Tibial nerve (tissue), 4 donors: Measurements from ENCODE around the gene CPT1B. TPM values are rescaled to one million over a fixed set of nuclear protein-coding genes. Genes with fewer than 3 reads are reported as not detected.

Experiments used
- DNase-seq, 2 donors: peaks; one replicate each; pipeline ENCODE4 v3.0.0-alpha.2; 2019; ENCODE audit warnings: low spot score in 2 of 2
- H3K27ac ChIP-seq, 4 donors: fragments of 200-600 bp; sonication (generic) in 3 of 4; one replicate each; pipeline ENCODE4 v1.5.1; 2017 to 2019; ENCODE audit warnings: mild to moderate bottlenecking in 1 of 4
- H3K27me3 ChIP-seq, 2 donors: fragments of 200-600 bp; sonication (generic) in 1 of 2; one replicate each; pipeline versions ENCODE4 v1.5.1 to v1.6.0; 2017 to 2019
- H3K36me3 ChIP-seq, 3 donors: fragments of 200-600 bp; sonication (generic); one replicate each; pipeline ENCODE4 v1.5.1; 2018 to 2019
- H3K4me1 ChIP-seq, 4 donors: fragments of 200-600 bp; sonication (generic) in 3 of 4; one replicate each; pipeline ENCODE4 v1.5.1; 2017 to 2019
- H3K4me3 ChIP-seq, 4 donors: fragments of 200-600 bp; sonication (generic) in 3 of 4; one replicate each; pipeline ENCODE4 v1.5.1; 2017 to 2019; ENCODE audit warnings: mild to moderate bottlenecking in 1 of 4, moderate library complexity in 1 of 4
- H3K9me3 ChIP-seq, 4 donors: fragments of 200-600 bp; sonication (generic) in 3 of 4; one replicate each; pipeline ENCODE4 v1.5.1; 2017 to 2019
- EP300 ChIP-seq, 2 donors: sonication (generic); formaldehyde crosslinking; IDR thresholded peaks; one replicate each; pipeline ENCODE4 v1.6.1; 2017; ENCODE audit warnings: antibody characterized with exemption in 2 of 2, mild to moderate bottlenecking in 1 of 2
- POLR2A ChIP-seq, 2 donors: fragments of 450-650 bp; IDR thresholded peaks; one replicate each; pipeline ENCODE4 v1.6.1; 2017; ENCODE audit warnings: antibody characterized with exemption in 2 of 2, mild to moderate bottlenecking in 2 of 2, moderate library complexity in 2 of 2
- WGBS, 2 donors: methylation state at CpG; one replicate each; pipeline ENCODE4 v1.1.5; 2018; 5-methylcytosine and 5-hydroxymethylcytosine counted together
- total RNA-seq, 4 donors: library from RNA; depleted of rRNA; stranded (reverse); fragments of >200 nt; gene quantifications; one replicate each; pipeline ENCODE4 v1.1.0, GENCODE V29; 2016
- TF ChIP-seq, protein P1 (sequence below), 5 experiments: fragments of 200-600 bp in 3 of 5; fragments of 450-650 bp in 2 of 5; sonication (generic) in 3 of 5; IDR thresholded peaks; one replicate each; pipeline ENCODE4 v1.5.1; 2016 to 2019; ENCODE audit warnings: antibody characterized with exemption in 5 of 5, mild to moderate bottlenecking in 3 of 5, moderate library complexity in 2 of 5

CPT1B gene
- total RNA-seq, 4 donors from 2014 or later: 7.2 to 22.6 (median 15.1) TPM

DNA sequence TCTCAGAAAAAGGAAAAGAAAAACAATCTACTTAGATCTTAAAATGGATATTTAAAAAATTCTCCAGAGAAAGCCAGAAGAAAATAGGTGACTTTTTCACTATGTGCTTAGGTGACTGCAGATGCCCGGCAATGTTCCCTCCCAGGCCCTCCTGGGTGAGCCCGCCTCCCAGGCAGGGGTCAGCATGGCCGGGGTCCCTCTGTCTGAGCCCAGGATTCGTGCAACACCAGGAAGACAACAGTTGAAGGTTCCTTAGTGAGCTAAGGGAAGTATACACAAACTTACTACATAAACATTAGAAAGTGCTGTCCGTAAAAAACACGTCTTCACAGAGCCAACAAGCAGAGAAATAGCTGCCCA is 33.9 kb upstream of the CPT1B start:
- Histone ChIP-seq H3K9me3 (no peaks in the 10 kb centered on the region), H3K4me3 (no peak overlapping the region), H3K27ac (no peak overlapping the region), H3K4me1 (no peaks in the 10 kb centered on the region), H3K27me3 (peaks cover 0 to 60% of the 10 kb centered on the region in 2 donors), H3K36me3 (no peaks in the 10 kb centered on the region)
- TF ChIP-seq, protein P1, sequence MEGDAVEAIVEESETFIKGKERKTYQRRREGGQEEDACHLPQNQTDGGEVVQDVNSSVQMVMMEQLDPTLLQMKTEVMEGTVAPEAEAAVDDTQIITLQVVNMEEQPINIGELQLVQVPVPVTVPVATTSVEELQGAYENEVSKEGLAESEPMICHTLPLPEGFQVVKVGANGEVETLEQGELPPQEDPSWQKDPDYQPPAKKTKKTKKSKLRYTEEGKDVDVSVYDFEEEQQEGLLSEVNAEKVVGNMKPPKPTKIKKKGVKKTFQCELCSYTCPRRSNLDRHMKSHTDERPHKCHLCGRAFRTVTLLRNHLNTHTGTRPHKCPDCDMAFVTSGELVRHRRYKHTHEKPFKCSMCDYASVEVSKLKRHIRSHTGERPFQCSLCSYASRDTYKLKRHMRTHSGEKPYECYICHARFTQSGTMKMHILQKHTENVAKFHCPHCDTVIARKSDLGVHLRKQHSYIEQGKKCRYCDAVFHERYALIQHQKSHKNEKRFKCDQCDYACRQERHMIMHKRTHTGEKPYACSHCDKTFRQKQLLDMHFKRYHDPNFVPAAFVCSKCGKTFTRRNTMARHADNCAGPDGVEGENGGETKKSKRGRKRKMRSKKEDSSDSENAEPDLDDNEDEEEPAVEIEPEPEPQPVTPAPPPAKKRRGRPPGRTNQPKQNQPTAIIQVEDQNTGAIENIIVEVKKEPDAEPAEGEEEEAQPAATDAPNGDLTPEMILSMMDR (IDR thresholded peaks at IDR 0.05): no peak
- TF ChIP-seq EP300 (IDR thresholded peaks at IDR 0.05) (no peak), POLR2A (IDR thresholded peaks at IDR 0.05) (no peak)
- no peak for DNase-seq
- 46 to 51% methylated on average over 6 of the region's 6 CpGs for WGBS, 2 donors

GRCh38 chr22:50611341-50612060 is 33.3 kb upstream of the CPT1B start:
- H3K4me3 ChIP-seq: no peak overlapping the region
- 89% methylated on average over 25 to 26 of the region's 26 CpGs for WGBS, 2 donors
- no peak for DNase-seq
- TF ChIP-seq POLR2A (IDR thresholded peaks at IDR 0.05) (no peak), EP300 (IDR thresholded peaks at IDR 0.05) (no peak)
- TF ChIP-seq, protein P1 (IDR thresholded peaks at IDR 0.05): no peak
- peaks cover 0 to 3% (median 0%) of the 10 kb centered on the region in 3 donors for H3K36me3 ChIP-seq
- no peak overlapping the region for H3K27ac ChIP-seq
- H3K4me1 ChIP-seq: no peaks in the 10 kb centered on the region
- no peaks in the 10 kb centered on the region for H3K9me3 ChIP-seq
- peaks cover 0 to 67% of the 10 kb centered on the region in 2 donors for H3K27me3 ChIP-seq

GRCh38 chr22:50610581-50610980 is 32.4 kb upstream of the CPT1B start:
- Histone ChIP-seq H3K27me3 (peaks cover 0 to 69% of the 10 kb centered on the region in 2 donors), H3K36me3 (peaks cover 0 to 12% (median 0%) of the 10 kb centered on the region in 3 donors), H3K4me3 (no peak overlapping the region), H3K27ac (no peak overlapping the region), H3K9me3 (no peaks in the 10 kb centered on the region), H3K4me1 (no peaks in the 10 kb centered on the region)
- TF ChIP-seq, protein P1 (IDR thresholded peaks at IDR 0.05): no peak
- DNase-seq: no peak
- WGBS, 2 donors: 92 to 93% methylated on average over 16 to 17 of the region's 17 CpGs

DNA sequence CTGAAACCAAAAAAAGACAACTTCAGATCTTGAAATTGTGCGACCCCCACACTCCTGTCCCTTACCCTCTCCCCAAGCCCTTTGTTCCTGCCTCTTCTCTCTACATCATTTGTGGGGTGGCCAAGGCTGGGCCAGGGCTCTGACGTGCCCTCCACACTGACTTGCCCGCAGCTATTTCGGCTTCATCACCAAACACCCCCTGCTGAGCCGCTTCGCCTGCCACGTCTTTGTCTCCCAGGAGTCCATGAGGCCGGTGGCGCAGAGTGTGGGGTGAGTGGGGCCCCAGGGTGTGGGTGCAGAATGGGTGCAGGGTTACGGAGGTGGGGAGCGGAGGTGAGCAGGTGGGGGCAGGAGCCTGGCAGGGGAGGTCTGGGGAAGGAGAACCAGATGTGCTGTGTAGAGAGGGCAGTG is 31.8 kb upstream of the CPT1B start:
- H3K4me1 ChIP-seq: no peaks in the 10 kb centered on the region
- no peaks in the 10 kb centered on the region for H3K9me3 ChIP-seq
- DNase-seq: no peak
- no peak overlapping the region for H3K4me3 ChIP-seq
- TF ChIP-seq, protein P1 (IDR thresholded peaks at IDR 0.05): no peak
- TF ChIP-seq EP300 (IDR thresholded peaks at IDR 0.05) (no peak), POLR2A (IDR thresholded peaks at IDR 0.05) (no peak)
- peaks cover 0 to 69% of the 10 kb centered on the region in 2 donors for H3K27me3 ChIP-seq
- no peak overlapping the region for H3K27ac ChIP-seq
- peaks cover 0 to 18% (median 0%) of the 10 kb centered on the region in 3 donors for H3K36me3 ChIP-seq
- WGBS, 2 donors: 76 to 83% methylated on average over 11 of the region's 11 CpGs

DNA sequence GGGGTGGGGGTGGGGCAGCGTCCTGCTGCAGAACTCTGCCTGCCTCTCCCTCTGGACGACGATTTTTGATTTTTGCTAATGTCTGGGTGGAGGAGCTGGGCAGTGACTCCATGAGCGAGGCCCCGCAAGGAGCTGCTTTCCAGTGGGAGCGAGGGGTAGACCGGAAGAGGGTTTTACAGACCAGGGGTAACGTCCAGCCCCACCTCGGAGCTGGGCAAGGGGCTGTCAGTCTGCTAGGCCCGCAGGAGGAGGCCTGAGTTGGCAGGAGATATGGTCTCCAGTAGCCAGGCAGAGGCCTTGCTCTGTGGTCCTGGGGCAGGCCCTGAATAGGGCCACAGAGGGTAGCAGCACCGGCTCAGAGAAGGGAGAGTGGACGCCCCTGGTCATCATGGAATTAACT is 31.4 kb upstream of the CPT1B start:
- Histone ChIP-seq H3K4me1 (no peaks in the 10 kb centered on the region), H3K9me3 (no peaks in the 10 kb centered on the region)
- 76 to 77% methylated on average over 12 of the region's 12 CpGs for whole genome bisulfite sequencing, 2 donors

More for the DNA sequence above, 31.4 kb upstream of the CPT1B start:
- peaks cover 0 to 22% (median 0%) of the 10 kb centered on the region in 3 donors for H3K36me3 ChIP-seq
- no peak overlapping the region for H3K4me3 ChIP-seq
- no peak for TF ChIP-seq EP300 (IDR thresholded peaks at IDR 0.05)
- TF ChIP-seq POLR2A (IDR thresholded peaks at IDR 0.05): no peak
- TF ChIP-seq, protein P1 (IDR thresholded peaks at IDR 0.05): no peak
- DNase-seq: no peak
- H3K27ac ChIP-seq: no peak overlapping the region
- H3K27me3 ChIP-seq: peaks cover 0 to 72% of the 10 kb centered on the region in 2 donors
